HEK293 (cell line): ENCODE data around the gene ZCCHC2.

Experiments
- GLI4 ChIP-seq: fragments of 450-650 bp; formaldehyde crosslinking; IDR thresholded peaks from 2 replicates; pipeline ENCODE4 v1.5.1; 2016; ENCODE audit warnings: missing biosample characterization, missing genetic modification characterization
- GLIS1 ChIP-seq: fragments of 450-650 bp; formaldehyde crosslinking; IDR thresholded peaks from 2 replicates; pipeline ENCODE4 v1.5.1; 2016; ENCODE audit warnings: missing biosample characterization, missing genetic modification characterization
- KLF1 ChIP-seq: fragments of 450-650 bp; formaldehyde crosslinking; IDR thresholded peaks from 2 replicates; pipeline ENCODE4 v1.5.1; 2016; ENCODE audit warnings: missing biosample characterization, missing genetic modification characterization
- KLF9 ChIP-seq: fragments of 450-650 bp; formaldehyde crosslinking; IDR thresholded peaks from 2 replicates; pipeline ENCODE4 v1.5.1; 2016; ENCODE audit warnings: missing biosample characterization, missing genetic modification characterization, low read depth
- SP7 ChIP-seq: fragments of 450-650 bp; formaldehyde crosslinking; IDR thresholded peaks from 2 replicates; pipeline ENCODE4 v1.5.1; 2016; ENCODE audit warnings: missing biosample characterization, missing genetic modification characterization
- YY1 ChIP-seq: fragments of 450-650 bp; formaldehyde crosslinking; IDR thresholded peaks from 2 replicates; pipeline ENCODE4 v1.5.1; 2018; ENCODE audit warnings: missing biosample characterization, missing genetic modification characterization
- ZIC2 ChIP-seq: fragments of 450-650 bp; formaldehyde crosslinking; IDR thresholded peaks from 2 replicates; pipeline ENCODE4 v1.5.1; 2016; ENCODE audit warnings: missing biosample characterization, missing genetic modification characterization
- ZNF138 ChIP-seq: fragments of 450-650 bp; formaldehyde crosslinking; IDR thresholded peaks from 2 replicates; pipeline ENCODE4 v1.5.1; 2016; ENCODE audit warnings: missing biosample characterization, missing genetic modification characterization, borderline replicate concordance
- ZNF175 ChIP-seq: fragments of 450-650 bp; formaldehyde crosslinking; IDR thresholded peaks from 2 replicates; pipeline ENCODE4 v1.5.1; 2016; ENCODE audit warnings: missing biosample characterization, missing genetic modification characterization
- ZNF2 ChIP-seq: fragments of 450-650 bp; formaldehyde crosslinking; IDR thresholded peaks from 2 replicates; pipeline ENCODE4 v1.5.1; 2016; ENCODE audit warnings: missing biosample characterization, missing genetic modification characterization
- ZNF221 ChIP-seq: fragments of 450-650 bp; formaldehyde crosslinking; IDR thresholded peaks from 2 replicates; pipeline ENCODE4 v1.5.1; 2017; ENCODE audit warnings: missing biosample characterization, missing genetic modification characterization, borderline replicate concordance
- ZNF23 ChIP-seq: fragments of 450-650 bp; formaldehyde crosslinking; IDR thresholded peaks from 2 replicates; pipeline ENCODE4 v1.5.1; 2016; ENCODE audit warnings: missing biosample characterization, missing genetic modification characterization, borderline replicate concordance
- ZNF24 ChIP-seq: fragments of 450-650 bp; formaldehyde crosslinking; IDR thresholded peaks from 2 replicates; pipeline ENCODE4 v1.5.1; 2016; ENCODE audit warnings: missing biosample characterization, missing genetic modification characterization
- ZNF335 ChIP-seq: fragments of 450-650 bp; formaldehyde crosslinking; conservative IDR thresholded peaks from 2 replicates; pipeline ENCODE4 v1.5.1; 2016; ENCODE audit warnings: missing biosample characterization, missing genetic modification characterization
- ZNF341 ChIP-seq: fragments of 450-650 bp; formaldehyde crosslinking; IDR thresholded peaks from 2 replicates; pipeline ENCODE4; 2016; ENCODE audit warnings: low read depth, missing biosample characterization, missing genetic modification characterization
- ZNF366 ChIP-seq: fragments of 450-650 bp; formaldehyde crosslinking; conservative IDR thresholded peaks from 2 replicates; pipeline ENCODE4 v1.5.1; 2016; ENCODE audit warnings: missing biosample characterization, missing genetic modification characterization
- ZNF391 ChIP-seq: fragments of 450-650 bp; formaldehyde crosslinking; IDR thresholded peaks from 2 replicates; pipeline ENCODE4 v1.5.1; 2016; ENCODE audit warnings: low read depth, missing biosample characterization, missing genetic modification characterization, borderline replicate concordance
- ZNF530 ChIP-seq: fragments of 450-650 bp; formaldehyde crosslinking; IDR thresholded peaks from 2 replicates; pipeline ENCODE4 v1.5.1; 2016; ENCODE audit warnings: low read depth, missing biosample characterization, missing genetic modification characterization
- ZNF600 ChIP-seq: fragments of 450-650 bp; formaldehyde crosslinking; IDR thresholded peaks from 2 replicates; pipeline ENCODE4 v1.5.1; 2016; ENCODE audit warnings: missing biosample characterization, missing genetic modification characterization
- ZNF660 ChIP-seq: fragments of 450-650 bp; IDR thresholded peaks from 2 replicates; pipeline ENCODE4 v1.5.1; 2018; ENCODE audit warnings: missing biosample characterization, mild to moderate bottlenecking, missing genetic modification characterization
- TF ChIP-seq, protein P1 (sequence below): fragments of 450-650 bp; formaldehyde crosslinking; optimal IDR thresholded peaks from 2 replicates; pipeline ENCODE3; 2016; ENCODE audit warnings: missing biosample characterization, mild to moderate bottlenecking, missing genetic modification characterization
- TF ChIP-seq, protein P2 (sequence below): fragments of 450-650 bp; formaldehyde crosslinking; IDR thresholded peaks from 2 replicates; pipeline ENCODE4 v1.5.1; 2016; ENCODE audit warnings: missing biosample characterization, missing genetic modification characterization
- TF ChIP-seq, protein P3 (sequence below): fragments of 450-650 bp; formaldehyde crosslinking; conservative IDR thresholded peaks from 2 replicates; pipeline ENCODE4 v1.5.1; 2016; ENCODE audit warnings: low read depth, missing biosample characterization, missing genetic modification characterization
- TF ChIP-seq, protein P4 (sequence below): fragments of 450-650 bp; formaldehyde crosslinking; IDR thresholded peaks from 2 replicates; pipeline ENCODE4 v1.5.1; 2016; ENCODE audit warnings: missing biosample characterization, missing genetic modification characterization
- TF ChIP-seq, protein P5 (sequence below): fragments of 450-650 bp; IDR thresholded peaks from 2 replicates; pipeline ENCODE4 v1.5.1; 2018; ENCODE audit warnings: missing biosample characterization, missing genetic modification characterization
- TF ChIP-seq, protein P6 (sequence below): fragments of 450-650 bp; formaldehyde crosslinking; IDR thresholded peaks from 2 replicates; pipeline ENCODE4 v1.5.1; 2017; ENCODE audit warnings: missing biosample characterization, missing genetic modification characterization

The ZCCHC2 gene

DNA sequence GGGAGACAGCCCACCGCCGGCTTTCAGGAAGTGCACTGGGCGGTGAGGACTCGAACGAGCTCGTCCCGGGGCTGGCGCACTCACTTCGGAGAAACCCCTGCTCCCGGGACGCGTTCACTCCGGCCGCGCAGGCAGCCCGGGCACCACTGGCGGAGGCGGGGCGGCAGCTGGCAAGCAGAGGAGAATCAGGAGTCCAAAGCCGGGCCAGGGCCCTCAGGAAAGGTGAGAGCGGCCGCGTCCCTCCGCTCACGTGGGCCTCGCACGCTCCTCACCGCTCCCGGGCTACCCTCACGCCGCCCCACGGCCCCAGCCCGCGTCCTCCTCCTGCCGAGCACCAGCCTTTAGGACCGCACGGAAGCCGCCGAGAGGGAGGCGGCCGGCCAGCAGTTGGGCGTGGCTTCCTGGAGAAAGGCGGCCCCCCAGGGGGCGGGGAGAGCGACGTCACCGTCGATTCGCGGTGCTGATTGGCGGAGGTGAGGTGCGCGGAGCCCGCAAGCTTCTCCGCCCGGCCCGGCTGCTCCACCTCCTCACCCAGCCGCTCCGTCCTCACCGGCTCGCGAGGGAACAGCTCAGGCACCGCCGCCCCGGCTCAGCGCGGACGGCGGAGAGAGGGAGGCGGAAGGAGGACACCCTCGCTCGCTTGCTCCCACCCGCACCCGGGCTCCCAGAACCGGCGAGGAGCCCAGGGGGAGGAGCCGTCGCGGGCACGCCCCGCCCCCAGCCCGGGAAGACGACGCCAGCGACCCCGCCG is at the start of gene ZCCHC2 (continued):
- TF ChIP-seq ZNF391, result peak; percentile 86; the same call in 1 of the 2 replicates
- TF ChIP-seq ZNF2 (tag by site-specific recombination), result peak; percentile 84
- TF ChIP-seq SP7 (tag by site-specific recombination), result peak; percentile 90
- TF ChIP-seq ZNF175 (tag by site-specific recombination), result no peak
- peak; percentile 45; the same call in 1 of the 2 replicates for TF ChIP-seq YY1
- no peak for TF ChIP-seq ZNF138 (tag by site-specific recombination)
- TF ChIP-seq, protein P1, sequence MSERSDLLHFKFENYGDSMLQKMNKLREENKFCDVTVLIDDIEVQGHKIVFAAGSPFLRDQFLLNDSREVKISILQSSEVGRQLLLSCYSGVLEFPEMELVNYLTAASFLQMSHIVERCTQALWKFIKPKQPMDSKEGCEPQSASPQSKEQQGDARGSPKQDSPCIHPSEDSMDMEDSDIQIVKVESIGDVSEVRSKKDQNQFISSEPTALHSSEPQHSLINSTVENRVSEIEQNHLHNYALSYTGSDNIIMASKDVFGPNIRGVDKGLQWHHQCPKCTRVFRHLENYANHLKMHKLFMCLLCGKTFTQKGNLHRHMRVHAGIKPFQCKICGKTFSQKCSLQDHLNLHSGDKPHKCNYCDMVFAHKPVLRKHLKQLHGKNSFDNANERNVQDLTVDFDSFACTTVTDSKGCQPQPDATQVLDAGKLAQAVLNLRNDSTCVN (tag by site-specific recombination), result peak; percentile 97
- TF ChIP-seq ZIC2 (tag by site-specific recombination), result peak; percentile 62
- TF ChIP-seq, protein P2, sequence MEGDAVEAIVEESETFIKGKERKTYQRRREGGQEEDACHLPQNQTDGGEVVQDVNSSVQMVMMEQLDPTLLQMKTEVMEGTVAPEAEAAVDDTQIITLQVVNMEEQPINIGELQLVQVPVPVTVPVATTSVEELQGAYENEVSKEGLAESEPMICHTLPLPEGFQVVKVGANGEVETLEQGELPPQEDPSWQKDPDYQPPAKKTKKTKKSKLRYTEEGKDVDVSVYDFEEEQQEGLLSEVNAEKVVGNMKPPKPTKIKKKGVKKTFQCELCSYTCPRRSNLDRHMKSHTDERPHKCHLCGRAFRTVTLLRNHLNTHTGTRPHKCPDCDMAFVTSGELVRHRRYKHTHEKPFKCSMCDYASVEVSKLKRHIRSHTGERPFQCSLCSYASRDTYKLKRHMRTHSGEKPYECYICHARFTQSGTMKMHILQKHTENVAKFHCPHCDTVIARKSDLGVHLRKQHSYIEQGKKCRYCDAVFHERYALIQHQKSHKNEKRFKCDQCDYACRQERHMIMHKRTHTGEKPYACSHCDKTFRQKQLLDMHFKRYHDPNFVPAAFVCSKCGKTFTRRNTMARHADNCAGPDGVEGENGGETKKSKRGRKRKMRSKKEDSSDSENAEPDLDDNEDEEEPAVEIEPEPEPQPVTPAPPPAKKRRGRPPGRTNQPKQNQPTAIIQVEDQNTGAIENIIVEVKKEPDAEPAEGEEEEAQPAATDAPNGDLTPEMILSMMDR (tag by site-specific recombination), result no peak
- no peak for TF ChIP-seq ZNF23 (tag by site-specific recombination)
- TF ChIP-seq, protein P3, sequence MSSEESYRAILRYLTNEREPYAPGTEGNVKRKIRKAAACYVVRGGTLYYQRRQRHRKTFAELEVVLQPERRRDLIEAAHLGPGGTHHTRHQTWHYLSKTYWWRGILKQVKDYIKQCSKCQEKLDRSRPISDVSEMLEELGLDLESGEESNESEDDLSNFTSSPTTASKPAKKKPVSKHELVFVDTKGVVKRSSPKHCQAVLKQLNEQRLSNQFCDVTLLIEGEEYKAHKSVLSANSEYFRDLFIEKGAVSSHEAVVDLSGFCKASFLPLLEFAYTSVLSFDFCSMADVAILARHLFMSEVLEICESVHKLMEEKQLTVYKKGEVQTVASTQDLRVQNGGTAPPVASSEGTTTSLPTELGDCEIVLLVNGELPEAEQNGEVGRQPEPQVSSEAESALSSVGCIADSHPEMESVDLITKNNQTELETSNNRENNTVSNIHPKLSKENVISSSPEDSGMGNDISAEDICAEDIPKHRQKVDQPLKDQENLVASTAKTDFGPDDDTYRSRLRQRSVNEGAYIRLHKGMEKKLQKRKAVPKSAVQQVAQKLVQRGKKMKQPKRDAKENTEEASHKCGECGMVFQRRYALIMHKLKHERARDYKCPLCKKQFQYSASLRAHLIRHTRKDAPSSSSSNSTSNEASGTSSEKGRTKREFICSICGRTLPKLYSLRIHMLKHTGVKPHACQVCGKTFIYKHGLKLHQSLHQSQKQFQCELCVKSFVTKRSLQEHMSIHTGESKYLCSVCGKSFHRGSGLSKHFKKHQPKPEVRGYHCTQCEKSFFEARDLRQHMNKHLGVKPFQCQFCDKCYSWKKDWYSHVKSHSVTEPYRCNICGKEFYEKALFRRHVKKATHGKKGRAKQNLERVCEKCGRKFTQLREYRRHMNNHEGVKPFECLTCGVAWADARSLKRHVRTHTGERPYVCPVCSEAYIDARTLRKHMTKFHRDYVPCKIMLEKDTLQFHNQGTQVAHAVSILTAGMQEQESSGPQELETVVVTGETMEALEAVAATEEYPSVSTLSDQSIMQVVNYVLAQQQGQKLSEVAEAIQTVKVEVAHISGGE, result peak; percentile 71
- TF ChIP-seq ZNF600 (tag by site-specific recombination), result peak; percentile 93
- TF ChIP-seq ZNF221 (tag by site-specific recombination), result no peak
- TF ChIP-seq ZNF366 (tag by site-specific recombination), result peak; percentile 99
- TF ChIP-seq, protein P4, sequence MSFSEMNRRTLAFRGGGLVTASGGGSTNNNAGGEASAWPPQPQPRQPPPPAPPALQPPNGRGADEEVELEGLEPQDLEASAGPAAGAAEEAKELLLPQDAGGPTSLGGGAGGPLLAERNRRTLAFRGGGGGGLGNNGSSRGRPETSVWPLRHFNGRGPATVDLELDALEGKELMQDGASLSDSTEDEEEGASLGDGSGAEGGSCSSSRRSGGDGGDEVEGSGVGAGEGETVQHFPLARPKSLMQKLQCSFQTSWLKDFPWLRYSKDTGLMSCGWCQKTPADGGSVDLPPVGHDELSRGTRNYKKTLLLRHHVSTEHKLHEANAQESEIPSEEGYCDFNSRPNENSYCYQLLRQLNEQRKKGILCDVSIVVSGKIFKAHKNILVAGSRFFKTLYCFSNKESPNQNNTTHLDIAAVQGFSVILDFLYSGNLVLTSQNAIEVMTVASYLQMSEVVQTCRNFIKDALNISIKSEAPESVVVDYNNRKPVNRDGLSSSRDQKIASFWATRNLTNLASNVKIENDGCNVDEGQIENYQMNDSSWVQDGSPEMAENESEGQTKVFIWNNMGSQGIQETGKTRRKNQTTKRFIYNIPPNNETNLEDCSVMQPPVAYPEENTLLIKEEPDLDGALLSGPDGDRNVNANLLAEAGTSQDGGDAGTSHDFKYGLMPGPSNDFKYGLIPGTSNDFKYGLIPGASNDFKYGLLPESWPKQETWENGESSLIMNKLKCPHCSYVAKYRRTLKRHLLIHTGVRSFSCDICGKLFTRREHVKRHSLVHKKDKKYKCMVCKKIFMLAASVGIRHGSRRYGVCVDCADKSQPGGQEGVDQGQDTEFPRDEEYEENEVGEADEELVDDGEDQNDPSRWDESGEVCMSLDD (tag by site-specific recombination), result peak; percentile 80; the same call in 1 of the 2 replicates
- TF ChIP-seq GLIS1, result peak; percentile 73
- TF ChIP-seq ZNF24 (tag by site-specific recombination), result peak; percentile 67; the same call in 1 of the 2 replicates
- peak; percentile 98 for TF ChIP-seq ZNF341 (tag by site-specific recombination)
- peak; percentile 73 for TF ChIP-seq ZNF660 (tag by site-specific recombination)
- TF ChIP-seq, protein P5, sequence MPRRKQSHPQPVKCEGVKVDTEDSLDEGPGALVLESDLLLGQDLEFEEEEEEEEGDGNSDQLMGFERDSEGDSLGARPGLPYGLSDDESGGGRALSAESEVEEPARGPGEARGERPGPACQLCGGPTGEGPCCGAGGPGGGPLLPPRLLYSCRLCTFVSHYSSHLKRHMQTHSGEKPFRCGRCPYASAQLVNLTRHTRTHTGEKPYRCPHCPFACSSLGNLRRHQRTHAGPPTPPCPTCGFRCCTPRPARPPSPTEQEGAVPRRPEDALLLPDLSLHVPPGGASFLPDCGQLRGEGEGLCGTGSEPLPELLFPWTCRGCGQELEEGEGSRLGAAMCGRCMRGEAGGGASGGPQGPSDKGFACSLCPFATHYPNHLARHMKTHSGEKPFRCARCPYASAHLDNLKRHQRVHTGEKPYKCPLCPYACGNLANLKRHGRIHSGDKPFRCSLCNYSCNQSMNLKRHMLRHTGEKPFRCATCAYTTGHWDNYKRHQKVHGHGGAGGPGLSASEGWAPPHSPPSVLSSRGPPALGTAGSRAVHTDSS (tag by site-specific recombination), result peak; percentile 23; the same call in 1 of the 2 replicates
- TF ChIP-seq GLI4 (tag by site-specific recombination), result 0 out of 2 replicates have a peak, but pooled peaks have one; percentile 69
- TF ChIP-seq, protein P6, sequence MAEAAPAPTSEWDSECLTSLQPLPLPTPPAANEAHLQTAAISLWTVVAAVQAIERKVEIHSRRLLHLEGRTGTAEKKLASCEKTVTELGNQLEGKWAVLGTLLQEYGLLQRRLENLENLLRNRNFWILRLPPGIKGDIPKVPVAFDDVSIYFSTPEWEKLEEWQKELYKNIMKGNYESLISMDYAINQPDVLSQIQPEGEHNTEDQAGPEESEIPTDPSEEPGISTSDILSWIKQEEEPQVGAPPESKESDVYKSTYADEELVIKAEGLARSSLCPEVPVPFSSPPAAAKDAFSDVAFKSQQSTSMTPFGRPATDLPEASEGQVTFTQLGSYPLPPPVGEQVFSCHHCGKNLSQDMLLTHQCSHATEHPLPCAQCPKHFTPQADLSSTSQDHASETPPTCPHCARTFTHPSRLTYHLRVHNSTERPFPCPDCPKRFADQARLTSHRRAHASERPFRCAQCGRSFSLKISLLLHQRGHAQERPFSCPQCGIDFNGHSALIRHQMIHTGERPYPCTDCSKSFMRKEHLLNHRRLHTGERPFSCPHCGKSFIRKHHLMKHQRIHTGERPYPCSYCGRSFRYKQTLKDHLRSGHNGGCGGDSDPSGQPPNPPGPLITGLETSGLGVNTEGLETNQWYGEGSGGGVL (tag by site-specific recombination), result peak; percentile 95
- TF ChIP-seq ZNF530 (tag by site-specific recombination), result no peak
- peak; percentile 90 for TF ChIP-seq KLF1
- peak; percentile 98 for TF ChIP-seq ZNF335
- peak; percentile 93 for TF ChIP-seq KLF9 (tag by site-specific recombination)
